GM19324 (cell line): ENCODE measurements around the gene ANK2.
"Not testable (repeated sequence)": the region's sequence is repeated elsewhere in the genome, so short reads cannot be mapped to it uniquely, and the experiment has no call there.

Experiments used
- ATAC-seq: cut with Tn5 transposase; IDR thresholded peaks from one replicate; pipeline ENCODE4 v1.9.1; 2021; ENCODE audit warnings: mild to moderate bottlenecking, moderate library complexity; ENCODE audit not compliant: unreplicated experiment, low FRiP score

The ANK2 gene

DNA sequence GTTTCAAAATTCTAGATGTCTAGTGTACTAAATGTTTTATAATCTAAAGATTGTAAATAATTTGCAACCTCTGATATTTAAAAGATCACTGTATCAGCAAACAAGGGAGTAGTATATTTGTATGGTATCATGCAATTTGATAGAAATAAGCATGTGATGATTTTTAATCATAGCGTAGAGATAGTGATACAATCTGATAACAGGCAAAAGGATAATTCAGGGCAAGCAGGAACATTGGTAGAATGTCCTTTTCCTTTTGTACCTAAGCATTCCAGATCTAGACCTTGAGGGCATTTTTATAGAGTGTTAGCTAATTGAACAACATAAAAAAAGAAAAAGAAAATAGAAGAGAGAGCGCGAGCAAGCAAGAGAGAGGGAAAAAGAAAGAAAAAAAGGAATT is 1.4 kb downstream of the ANK2 start:
- no peak for ATAC-seq

DNA sequence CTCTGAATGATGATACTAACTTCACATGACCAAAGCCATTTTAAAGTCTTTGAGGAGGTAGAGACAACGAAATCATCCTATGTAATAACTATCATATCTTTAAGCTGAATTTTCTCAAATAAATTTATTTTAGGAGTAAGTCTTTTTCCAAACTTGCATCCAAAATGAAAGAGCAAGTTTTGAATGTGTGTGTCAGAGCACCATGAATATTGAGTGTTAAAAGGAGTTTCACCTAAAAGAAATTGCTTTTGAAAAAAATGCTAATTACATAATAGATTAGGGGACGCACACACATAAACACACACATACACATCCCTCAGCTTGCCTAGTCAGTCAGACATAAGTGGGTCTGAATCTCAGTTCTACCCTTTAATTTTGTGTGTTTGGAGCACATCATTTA is 1.9 kb downstream of the ANK2 start:
- no peak for ATAC-seq

DNA sequence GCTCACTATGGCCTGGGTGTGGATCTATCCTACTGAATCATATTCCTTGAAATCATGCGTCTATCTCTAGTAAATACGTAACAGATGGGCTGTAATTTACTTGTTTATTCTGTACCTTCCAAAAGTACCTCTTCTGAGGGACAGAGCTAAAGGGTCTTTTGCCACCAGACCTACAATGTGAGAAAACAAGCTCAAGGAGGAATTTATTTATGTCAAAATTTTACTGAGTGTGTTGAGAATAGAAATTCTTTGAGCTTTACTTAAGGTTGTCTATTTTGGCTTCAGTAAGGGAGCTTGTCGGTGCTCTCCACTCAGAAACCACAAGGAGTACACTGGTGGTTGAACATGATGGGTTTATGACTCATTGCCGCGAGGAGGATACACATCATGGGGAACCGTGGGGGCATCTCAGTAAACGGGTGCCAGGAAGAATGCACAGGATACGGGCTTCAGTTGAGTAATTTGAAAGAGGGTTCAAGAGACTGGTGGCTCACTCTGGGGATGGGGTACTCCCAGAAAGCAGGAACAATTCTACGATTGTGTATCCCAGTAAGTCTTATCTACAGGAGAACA is 3.0 kb downstream of the ANK2 start:
- no peak for ATAC-seq

DNA sequence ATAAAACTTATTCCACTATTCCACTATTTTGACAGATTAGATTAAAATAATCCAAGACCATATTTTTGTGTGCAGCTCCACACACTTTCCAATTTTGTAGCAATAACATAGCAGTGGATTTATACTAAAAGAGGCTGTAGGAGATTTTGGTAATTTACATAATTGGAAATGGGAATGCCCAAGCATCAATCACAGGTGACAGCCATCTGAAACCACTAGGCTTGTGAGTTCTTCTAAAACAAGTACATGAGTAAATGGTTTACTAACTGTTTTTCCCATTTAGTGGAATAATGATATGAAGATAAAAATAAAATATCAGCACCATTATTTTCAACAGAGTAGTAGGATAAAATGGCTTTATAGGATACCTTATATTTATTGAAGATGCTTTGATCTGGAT is 4.4 kb downstream of the ANK2 start:
- no peak for ATAC-seq

DNA sequence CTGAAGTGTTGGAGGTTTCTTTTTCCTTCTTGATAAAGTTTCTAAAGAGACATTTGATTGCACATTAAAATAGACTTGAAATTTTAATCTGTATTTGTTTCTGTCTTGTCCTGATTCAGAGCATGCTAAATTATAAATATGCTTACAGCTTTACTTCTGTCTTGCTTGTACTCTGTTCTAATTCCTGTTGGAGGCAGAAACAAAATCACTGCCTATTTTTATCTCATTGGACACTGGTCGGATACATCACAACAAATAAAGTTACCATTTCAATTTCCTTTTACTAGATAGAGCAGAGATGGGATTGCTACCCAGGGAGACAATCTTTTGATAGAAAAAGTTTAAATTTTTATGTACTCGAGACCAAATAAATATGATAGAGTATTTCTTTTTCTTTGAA is 6.9 kb downstream of the ANK2 start:
- ATAC-seq = no peak

DNA sequence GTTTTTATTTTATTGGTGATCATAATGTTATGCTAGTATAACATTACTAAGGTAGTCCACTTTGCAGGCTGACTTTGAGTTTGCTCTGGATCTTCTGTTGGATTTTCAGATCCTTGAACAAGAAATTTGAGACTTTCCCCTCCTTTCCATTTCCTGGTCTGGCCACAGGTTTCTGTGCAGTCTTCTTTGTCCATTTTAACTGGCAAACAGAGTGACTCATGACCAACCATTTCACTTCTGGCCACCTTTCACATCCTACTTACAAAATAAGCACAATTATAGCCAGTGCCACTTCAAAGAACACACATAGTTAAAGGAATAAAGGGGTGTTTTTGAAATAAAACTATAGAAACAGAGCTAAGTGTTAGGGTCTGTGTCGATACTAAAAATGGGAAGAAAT is 8.4 kb downstream of the ANK2 start:
- no peak for ATAC-seq

DNA sequence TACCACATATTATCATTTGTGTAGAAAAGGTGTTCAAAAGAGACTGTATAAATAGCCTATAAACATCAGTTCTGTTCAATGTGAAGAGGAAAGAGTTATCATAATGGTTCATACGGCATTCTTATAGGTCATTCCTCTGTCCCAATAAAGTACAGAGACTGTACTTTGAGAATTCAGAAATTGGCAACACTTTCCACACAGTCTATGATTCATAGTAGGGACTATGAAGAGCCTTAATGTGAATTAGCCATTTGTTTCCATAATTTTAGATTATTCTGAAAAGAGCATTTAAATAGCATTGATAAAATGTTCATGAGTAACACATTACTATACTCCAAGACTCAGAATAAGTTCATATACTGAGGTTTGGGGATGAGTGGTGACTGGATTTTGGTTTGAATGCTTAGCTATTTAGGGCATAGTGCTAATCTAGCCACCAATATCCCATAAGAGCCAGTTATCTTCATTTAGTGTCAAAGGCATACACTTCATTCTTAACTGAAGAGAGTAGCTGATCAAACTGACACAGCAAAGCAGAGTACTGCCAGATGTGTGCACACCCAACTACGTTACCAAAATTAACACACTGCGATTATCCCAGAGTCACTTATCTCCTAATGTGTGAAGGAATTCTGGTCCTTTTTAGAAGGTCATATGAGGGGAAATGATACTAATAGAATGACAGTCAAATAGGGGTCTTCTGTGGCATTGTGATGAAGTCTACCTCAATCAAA is 10.2 kb downstream of the ANK2 start:
- no peak for ATAC-seq

DNA sequence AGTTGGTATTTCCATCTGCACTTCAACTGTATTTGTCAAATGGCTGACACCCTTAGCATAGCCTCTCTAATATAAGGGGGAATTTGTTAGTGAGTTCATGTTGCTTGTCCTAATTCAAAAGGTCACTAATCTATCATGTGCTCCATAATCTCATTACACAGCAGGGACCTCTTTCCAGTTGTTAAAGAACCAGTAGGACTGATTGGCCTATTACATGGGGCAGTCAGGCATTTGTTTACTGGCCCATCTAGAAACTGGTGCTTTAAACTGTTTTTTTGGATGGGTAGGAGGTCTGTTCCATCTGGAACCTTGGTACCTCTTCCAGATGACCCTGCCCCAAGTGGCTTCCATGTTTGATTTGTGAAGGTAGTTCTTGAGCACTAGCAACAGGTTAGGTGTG is 11.4 kb downstream of the ANK2 start:
- no peak for ATAC-seq

DNA sequence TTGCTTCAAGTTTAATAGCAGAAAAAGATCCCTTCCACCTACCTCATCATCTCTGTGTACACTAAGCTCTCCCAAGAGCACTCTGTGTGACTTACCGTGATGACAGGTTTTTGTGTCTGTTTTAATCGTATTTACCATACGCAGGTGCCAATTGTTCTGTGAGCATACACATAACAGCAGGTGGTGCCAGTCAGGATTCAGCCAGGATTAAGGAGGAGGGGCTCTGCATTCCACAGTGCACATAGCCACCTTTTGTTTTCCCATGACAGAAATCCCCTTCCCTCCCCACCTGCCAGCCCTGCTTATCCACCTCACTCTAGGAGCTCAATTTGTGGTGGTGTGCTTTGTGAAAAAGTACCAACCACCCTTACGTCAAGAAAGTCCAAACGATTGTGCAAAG is 14.8 kb downstream of the ANK2 start:
- ATAC-seq = no peak

DNA sequence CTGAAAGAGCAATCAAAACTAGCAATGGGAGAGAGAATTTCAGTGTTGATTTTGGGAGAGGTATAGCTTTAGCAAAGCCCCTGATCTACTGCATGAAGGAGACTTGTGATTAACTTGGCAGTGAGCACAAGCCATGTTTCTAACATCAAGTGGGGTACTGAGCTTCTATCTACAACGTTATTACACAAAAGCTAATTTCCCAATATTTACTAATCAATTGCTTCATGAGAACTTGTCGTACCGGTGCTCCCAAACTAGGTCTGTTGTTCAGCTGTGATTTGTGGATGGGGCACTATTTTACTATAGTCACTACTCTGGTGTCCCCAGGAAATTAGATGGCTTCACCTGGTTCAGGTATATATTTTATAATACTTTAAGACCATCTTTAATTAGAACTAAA is 16.2 kb downstream of the ANK2 start:
- no peak for ATAC-seq

DNA sequence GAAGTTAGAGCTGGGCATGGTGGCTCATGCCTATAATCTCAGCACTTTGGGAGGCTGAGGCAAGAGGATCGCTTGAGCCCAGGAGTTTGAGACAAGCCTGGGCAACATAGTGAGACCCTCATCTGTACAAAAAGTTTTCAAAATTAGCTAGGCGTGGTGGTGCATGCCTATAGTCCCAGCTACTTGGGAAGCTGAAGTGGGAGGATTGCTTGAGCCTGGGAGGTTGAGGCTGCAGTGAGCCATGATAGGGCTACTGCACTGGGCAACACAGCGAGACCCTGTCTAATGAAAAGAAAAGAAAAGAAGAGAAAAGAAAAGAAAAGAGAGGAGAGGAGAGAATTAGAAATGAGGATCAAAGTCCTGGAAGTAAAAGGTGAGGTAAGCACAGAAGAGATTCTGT is 19.3 kb downstream of the ANK2 start:
- not testable (repeated sequence) for ATAC-seq

DNA sequence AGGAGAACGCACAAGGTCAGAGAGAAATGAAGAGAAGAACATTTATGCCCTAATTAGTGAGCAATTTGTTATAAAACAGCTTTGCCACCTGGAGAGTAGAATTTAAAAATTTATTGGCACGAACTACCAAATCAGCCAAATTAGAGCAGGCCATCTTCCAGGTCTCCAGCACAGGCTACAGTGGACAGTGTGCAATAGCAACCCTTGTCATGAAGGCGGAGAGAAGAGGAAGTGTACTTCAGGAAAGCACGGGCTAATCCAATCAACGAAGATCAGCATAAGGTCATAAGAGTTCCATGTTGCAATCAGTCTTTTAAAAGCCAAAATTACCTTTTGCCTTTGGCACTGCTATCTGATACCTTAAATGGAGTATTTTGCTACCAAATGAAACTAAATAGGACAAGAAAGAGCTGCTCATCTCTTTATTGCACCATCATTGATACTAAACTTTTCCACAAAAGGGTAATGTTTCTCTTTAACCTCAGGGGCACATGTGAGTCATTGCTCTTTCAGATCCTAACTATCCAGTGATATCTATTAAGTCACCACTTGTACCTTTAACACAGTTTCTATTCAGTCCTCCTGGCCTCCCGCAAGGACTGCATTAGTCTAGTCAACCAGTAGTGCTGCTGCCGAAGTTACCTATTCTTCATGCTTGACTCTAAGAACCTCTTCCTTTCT is 19.9 kb downstream of the ANK2 start:
- ATAC-seq = no peak

DNA sequence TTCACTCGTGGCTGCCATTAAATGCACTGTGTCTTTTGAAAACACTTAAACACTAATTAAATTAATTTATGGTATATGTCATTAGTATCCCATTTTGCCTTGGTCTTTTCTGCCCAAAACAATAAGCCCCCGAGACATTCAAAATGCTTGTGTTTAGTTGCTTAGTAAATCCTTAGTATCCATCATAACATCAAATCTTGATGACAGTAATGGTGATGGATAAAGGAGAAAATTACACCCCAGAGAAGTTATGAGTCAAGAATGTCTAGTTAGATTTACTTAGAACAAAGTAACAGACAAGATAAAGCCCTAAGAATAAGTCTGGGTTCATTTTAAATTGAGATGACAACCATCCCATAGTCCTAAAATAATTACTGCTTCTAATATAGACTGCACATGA is 21.3 kb downstream of the ANK2 start:
- no peak for ATAC-seq

DNA sequence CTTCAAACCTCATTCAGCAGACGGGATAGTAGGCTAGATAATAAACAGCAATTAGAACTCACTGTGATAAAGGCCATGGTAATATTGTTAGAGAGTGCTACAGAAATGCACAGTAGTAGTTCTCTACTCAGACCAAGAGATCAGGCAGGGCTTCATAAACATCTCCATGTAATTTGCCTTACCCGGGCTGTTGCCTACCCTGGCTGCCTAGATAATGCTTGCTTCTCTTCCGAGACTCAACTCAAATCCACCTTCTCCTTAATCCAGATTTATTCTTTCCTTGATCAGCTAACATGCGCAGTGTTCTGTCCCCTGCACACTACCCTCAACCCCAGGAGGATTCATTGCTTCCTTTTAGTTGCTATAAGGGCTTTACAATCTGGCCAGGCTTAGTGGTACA is 21.8 kb downstream of the ANK2 start:
- no peak for ATAC-seq

DNA sequence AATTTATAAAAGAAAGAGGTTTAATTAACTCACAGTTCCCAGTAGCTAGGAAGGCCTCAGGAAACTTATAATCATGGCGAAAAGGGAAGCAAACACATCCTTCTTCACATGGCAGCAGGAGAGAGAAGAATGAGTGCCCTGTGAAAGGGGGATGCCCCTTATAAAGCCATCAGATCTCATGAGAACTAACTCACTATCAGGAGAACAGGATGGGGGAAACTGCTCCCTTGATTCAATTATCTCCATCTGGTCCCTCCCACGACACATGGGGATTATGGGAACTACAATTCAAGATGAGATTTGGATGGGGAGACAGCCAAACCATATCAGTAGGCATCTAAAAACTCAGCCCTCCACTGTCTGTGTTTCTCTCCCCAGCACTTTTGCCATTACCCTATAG is 22.4 kb downstream of the ANK2 start:
- ATAC-seq = no peak

DNA sequence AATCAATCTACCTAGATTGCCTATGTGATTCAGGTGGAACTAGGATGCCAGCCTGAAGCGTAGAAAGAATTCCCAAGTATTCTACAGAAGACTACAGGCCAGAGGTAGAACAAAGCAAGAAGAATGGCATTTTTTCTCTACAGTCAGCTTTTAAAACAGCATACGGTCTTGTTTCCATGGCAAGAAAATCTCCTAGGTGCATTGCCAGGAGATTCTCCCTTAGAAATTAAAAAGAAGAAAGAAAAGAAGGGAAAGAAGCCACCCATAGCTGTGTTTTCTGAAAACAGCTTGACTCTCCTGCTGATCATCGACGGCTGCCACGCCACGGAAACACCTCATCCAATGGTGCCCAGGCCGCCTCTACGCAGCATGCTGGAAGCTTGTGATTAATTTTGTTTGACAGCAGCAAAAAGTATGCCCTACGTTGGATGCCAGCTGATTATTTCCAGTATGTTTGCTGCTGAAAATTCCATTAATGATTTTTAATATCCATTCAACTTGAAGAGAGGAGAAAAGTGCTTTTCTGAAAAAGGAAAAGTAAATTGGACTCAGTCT is 24.1 kb downstream of the ANK2 start:
- no peak for ATAC-seq

DNA sequence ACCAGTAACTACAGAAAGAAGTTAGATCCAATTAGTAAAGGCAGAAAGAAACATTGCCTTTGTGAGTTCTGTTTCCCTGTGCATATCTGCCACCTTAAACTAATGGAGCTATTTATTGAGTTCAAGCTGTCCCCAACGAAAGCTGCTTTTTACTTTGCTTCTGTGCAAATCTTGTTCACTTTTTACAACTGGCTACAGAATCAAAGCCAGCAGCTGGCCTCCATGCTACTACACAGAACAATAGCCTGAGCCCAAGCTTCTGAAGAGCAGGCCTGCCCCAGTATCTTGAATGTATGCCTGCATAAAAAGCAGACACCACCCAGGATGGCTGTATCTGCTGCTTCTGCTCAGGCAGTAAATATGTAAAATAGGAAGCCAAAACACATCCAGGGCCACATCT is 28.1 kb downstream of the ANK2 start:
- no peak for ATAC-seq

DNA sequence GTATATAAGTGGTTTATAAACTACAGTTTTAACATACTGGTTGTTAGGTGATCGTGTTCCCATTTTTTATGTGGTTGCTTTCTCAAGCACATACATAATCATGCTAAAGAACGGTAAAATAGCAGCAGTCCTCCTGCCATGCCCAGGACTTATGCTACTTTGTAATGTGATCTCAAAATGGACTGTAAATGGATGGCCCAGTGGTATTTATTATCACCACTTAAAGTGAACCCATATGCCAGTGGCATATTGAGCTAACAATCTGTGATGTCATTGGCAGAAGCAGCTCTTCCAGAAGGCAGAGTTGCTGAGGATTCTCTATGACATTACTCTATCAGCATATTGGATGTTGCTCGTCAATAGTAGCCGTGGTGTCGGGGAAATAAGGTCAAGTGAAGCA is 28.6 kb downstream of the ANK2 start:
- no peak for ATAC-seq

DNA sequence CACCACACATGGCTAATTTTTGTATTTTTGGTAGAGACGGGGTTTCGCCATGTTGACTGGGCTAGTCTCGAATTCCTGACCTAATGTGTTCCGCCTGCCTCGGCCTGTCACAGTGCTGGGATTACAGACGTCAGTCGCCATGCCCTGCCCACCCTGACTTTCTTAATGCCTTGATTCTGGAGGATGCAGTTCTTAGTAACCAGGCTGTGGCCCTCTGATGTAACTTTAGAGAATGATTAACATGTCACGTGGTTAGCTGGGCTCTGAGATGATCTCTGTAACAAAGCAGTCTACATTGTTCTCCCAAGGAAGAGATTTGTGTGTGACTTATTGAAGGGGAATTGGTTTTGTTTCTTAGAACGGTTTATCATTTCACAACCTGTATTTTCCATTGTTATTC is 30.6 kb downstream of the ANK2 start:
- ATAC-seq = no peak

DNA sequence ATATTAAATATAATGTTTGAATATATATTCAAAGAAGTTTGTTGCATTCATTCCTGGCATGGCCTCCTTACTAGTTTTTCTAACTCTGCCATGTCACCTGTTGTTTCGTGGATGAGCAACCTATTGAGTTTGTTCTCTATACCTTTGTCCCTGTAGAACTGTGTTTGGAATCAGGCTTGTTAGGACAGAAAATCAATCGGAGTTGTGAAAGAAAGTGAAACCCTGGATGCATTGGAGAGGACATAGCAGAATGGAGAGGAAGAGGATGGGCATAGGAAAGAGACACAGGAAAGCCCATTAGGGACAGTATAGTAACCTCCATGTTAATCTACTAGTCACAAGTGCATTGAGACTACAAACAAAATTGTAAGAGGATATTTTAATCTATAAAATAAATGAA is 31.2 kb downstream of the ANK2 start:
- ATAC-seq = no peak

DNA sequence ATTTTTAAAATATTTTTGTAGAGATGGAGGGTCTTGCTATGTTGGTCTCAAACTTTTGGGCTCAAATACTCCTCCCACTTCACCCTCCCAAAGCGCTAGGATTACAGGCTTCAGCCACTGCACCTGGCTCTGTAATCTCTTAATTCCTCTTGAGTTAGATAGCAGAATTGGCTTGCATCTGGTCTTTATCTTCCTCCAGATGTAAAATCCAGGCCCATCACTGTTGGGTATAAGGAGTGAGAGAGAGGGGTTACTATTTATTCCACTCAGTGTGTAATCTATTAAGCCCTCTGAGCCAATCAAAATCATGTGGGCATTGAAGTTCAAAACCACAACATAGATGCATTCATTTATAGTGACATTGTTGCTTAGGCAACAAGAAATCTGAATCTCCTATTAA is 33.9 kb downstream of the ANK2 start:
- ATAC-seq = no peak

DNA sequence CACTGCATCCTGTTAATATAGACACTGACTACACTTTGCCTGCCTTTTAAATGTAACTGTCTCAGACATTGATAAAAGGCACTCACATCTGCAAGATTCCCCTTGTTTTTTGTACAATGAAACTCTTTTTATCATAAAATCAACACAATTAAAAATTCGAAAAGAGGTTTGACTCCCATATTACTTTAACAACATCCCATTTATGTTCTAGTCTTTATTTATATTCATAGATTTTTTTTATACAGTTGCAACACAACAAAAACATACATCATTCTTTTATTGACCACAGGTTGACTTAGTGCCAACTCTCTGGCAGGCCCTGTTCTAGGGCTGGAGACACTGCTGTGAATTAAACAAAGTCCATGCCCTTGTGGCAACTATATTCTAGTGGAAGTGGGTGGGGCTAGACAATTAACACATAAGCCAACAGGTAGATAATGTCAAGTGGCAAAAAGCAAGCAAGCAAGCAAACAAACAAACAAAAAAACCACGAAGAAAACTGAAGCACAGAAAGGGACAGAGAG is 36.8 kb downstream of the ANK2 start:
- ATAC-seq = no peak
